Transverse colon (tissue), 4 donors: ENCODE measurements around the gene MMEL1. TPM values are rescaled to one million over a fixed set of nuclear protein-coding genes. Genes with fewer than 3 reads are reported as not detected.
A peak's percentile ranks its signal among the peaks of the same experiment; 100 is the strongest.
"Not testable (repeated sequence)": the region's sequence is repeated elsewhere in the genome, so short reads cannot be mapped to it uniquely, and the experiment has no call there.

Source experiments
- DNase-seq: peaks from one replicate; pipeline ENCODE4 v3.0.0-alpha.2; 2019
- H3K27ac ChIP-seq, 4 donors: fragments of 200-600 bp; sonication (generic); 2 replicates each; pipeline ENCODE4 v1.5.1; 2016 to 2018; ENCODE audit warnings: inconsistent platforms in 4 of 4
- H3K27me3 ChIP-seq: fragments of 200-600 bp; sonication (generic); 2 replicates; pipeline ENCODE4 v1.5.1; 2017; ENCODE audit warnings: inconsistent platforms
- H3K36me3 ChIP-seq, 4 donors: fragments of 200-600 bp; sonication (generic); 2 replicates each; pipeline ENCODE4 v1.5.1; 2017 to 2019; ENCODE audit warnings: inconsistent platforms in 4 of 4
- H3K4me1 ChIP-seq, 4 donors: fragments of 200-600 bp; sonication (generic); 2 replicates each; pipeline ENCODE4 v1.5.1; 2017 to 2020; ENCODE audit warnings: inconsistent platforms in 4 of 4
- H3K4me3 ChIP-seq, 4 donors: fragments of 200-600 bp; sonication (generic); 1 replicate in 1 of 4; 2 replicates in 3 of 4; pipeline versions ENCODE4 v1.5.1 to v1.6.1; 2017 to 2019; ENCODE audit warnings: inconsistent platforms in 4 of 4
- H3K9me3 ChIP-seq, 2 donors: fragments of 200-600 bp; sonication (generic); 2 replicates each; pipeline ENCODE4 v1.5.1; 2017 to 2019; ENCODE audit warnings: inconsistent platforms in 2 of 2
- EP300 ChIP-seq: sonication (generic); formaldehyde crosslinking; IDR thresholded peaks from one replicate; pipeline ENCODE4 v1.6.1; 2017; ENCODE audit warnings: antibody characterized with exemption, low read depth
- POLR2A ChIP-seq: fragments of 450-650 bp; IDR thresholded peaks from one replicate; pipeline ENCODE4 v1.6.1; 2016; ENCODE audit warnings: antibody characterized with exemption, mild to moderate bottlenecking, moderate library complexity
- POLR2AphosphoS5 ChIP-seq, 3 donors: sonication (generic); formaldehyde crosslinking; IDR thresholded peaks; one replicate each; pipeline ENCODE4 v1.6.1; 2016; ENCODE audit warnings: antibody characterized with exemption in 3 of 3
- WGBS, 2 donors: methylation state at CpG; one replicate each; pipeline ENCODE4 v1.1.5; 2018; ENCODE audit warnings: low coverage in 1 of 2; 5-methylcytosine and 5-hydroxymethylcytosine counted together
- in situ Hi-C, 4 donors: fragments of 200-750 bp; cut with MboI; loops; one replicate each; pipeline versions ENCODE4 v1.15.0 to v1.15.1; 2017; ENCODE audit warnings: low sequenced_read_pairs in 3 of 4, low pct_ligation_motif_present in 1 of 4, low pct_unique_long_range_greater_than_20kb in 1 of 4
- intact Hi-C: fragments of 100-400 bp; cut with DNase I; formaldehyde crosslinking; loops from one replicate; pipeline ENCODE4 v1.15.1; 2023; ENCODE audit warnings: low total_unique reads
- total RNA-seq, 4 donors: library from RNA; depleted of rRNA; stranded (reverse); fragments of >200 nt; gene quantifications; one replicate each; pipeline ENCODE4 v1.1.0, GENCODE V29; 2016
- TF ChIP-seq, protein P1 (sequence below), 5 experiments: fragments of 200-600 bp in 3 of 5; fragments of 450-650 bp in 2 of 5; sonication (generic) in 3 of 5; IDR thresholded peaks; 1 replicate in 2 of 5; 2 replicates in 3 of 5; pipeline ENCODE4 v1.5.1; 2016 to 2017; ENCODE audit warnings: antibody characterized with exemption in 5 of 5, inconsistent platforms in 3 of 5, mild to moderate bottlenecking in 2 of 5, moderate library complexity in 1 of 5

Gene MMEL1
- total RNA-seq, 4 donors from 2014 or later: 10.5 to 16.7 (median 12.4) TPM; not detected in 1

DNA sequence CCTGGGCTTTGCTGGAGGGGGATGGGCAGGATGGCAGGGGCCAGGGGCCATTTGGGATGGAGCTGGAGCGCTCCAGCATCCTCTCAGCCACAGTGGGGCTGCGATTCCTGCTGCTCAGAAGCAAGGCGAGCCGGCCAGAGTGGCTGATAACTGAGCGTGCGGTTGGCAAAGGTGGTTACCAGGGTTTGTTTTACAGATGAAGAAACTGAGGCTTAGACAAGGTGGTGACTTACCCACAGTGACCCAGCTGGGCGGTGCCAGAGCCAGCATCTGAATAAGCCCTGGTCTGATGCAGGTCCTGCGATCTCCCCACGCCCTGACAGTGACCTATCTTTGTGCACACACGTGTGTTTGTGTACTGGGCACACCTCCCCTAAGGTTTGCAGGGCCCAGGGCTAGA lies 52.1 kb downstream of the MMEL1 start:
- intact Hi-C loops (no loop called here), in situ Hi-C loops (no loop called here)
- Histone ChIP-seq H3K4me3 (no peak overlapping the region), H3K27ac (no peak overlapping the region), H3K4me1 (peaks cover 18 to 53% (median 33%) of the 10 kb centered on the region in 4 donors), H3K36me3 (no peaks in the 10 kb centered on the region), H3K27me3 (no peaks in the 10 kb centered on the region), H3K9me3 (no peaks in the 10 kb centered on the region)
- 87 to 92% methylated on average over 2 to 10 of the region's 10 CpGs for WGBS, 2 donors
- no peak for TF ChIP-seq POLR2A
- no peak for DNase-seq

DNA sequence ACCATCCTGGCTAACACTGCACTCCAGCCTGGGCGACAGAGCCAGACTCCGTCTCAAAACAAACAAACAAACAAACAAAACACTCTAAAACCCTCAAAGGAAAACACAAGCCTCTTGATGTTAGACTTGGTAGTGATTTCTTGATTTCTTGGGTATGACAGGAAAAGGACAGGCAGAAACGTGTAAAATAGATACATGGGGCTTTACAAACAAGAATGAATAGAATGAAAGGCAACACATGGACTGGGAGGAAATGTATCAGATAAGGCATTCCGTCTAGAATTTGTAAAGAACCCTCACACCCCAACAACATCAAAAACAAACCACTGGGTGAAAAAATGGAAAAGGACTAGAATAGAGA lies 54.1 kb downstream of the MMEL1 start:
- Histone ChIP-seq H3K4me3 (peak overlapping the region in 2 of 4 donors; percentile 29 to 48), H3K27me3 (no peaks in the 10 kb centered on the region), H3K36me3 (no peaks in the 10 kb centered on the region), H3K27ac (peak overlapping the region; percentile 90 to 95 (median 94)), H3K4me1 (peaks cover 16 to 42% (median 24%) of the 10 kb centered on the region in 4 donors), H3K9me3 (peaks cover 0 to under 1% of the 10 kb centered on the region in 2 donors)
- TF ChIP-seq EP300: no peak
- TF ChIP-seq, protein P1, sequence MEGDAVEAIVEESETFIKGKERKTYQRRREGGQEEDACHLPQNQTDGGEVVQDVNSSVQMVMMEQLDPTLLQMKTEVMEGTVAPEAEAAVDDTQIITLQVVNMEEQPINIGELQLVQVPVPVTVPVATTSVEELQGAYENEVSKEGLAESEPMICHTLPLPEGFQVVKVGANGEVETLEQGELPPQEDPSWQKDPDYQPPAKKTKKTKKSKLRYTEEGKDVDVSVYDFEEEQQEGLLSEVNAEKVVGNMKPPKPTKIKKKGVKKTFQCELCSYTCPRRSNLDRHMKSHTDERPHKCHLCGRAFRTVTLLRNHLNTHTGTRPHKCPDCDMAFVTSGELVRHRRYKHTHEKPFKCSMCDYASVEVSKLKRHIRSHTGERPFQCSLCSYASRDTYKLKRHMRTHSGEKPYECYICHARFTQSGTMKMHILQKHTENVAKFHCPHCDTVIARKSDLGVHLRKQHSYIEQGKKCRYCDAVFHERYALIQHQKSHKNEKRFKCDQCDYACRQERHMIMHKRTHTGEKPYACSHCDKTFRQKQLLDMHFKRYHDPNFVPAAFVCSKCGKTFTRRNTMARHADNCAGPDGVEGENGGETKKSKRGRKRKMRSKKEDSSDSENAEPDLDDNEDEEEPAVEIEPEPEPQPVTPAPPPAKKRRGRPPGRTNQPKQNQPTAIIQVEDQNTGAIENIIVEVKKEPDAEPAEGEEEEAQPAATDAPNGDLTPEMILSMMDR (IDR thresholded peaks at IDR 0.05): no peak
- TF ChIP-seq POLR2A: no peak
- TF ChIP-seq POLR2AphosphoS5 (IDR thresholded peaks at IDR 0.05): no peak
- no peak for DNase-seq
- intact Hi-C loops: no loop called here
- in situ Hi-C loops: no loop called here
- 38 to 42% methylated on average over 3 to 4 of the region's 4 CpGs for WGBS, 2 donors

DNA sequence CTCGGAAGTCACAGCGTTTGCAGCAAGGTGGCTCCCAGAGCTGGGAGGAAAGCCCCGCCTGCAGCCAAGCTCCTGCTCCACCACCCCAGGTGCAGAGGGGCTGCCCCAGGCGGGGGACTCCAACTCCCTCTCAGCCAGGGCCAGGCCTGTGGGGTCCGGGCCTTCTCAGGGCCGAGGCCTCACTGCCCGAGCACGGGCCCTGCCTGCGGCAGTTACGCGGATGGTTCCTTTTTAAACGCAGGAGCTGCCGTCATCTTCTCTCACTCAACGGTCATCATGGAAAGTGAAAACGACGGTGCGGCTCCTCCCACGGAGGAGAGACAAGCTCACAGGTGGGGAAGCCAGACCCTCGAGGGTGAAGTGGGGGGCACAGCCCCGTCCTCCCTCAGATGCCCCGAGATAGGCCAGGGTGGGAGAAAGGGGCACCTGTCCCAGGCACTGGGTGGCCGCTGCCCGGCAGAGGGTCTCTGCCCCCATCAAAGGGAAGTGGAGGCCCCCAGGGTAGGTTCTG lies 55.2 kb downstream of the MMEL1 start:
- H3K27me3 ChIP-seq, intact Hi-C loops, H3K36me3 ChIP-seq, in situ Hi-C loops, H3K9me3 ChIP-seq, DNase-seq: not testable (repeated sequence)
- 51% methylated on average over 18 of the region's 23 CpGs; no CpG with 5 or more reads in 1 of the 2 donors for WGBS, 2 donors
- Histone ChIP-seq H3K4me3 (peak overlapping the region in 3 of 4 donors; percentile 29 to 48 (median 34)), H3K27ac (peak overlapping the region; percentile 90 to 95 (median 94)), H3K4me1 (peaks cover 16 to 35% (median 24%) of the 10 kb centered on the region in 4 donors)

DNA sequence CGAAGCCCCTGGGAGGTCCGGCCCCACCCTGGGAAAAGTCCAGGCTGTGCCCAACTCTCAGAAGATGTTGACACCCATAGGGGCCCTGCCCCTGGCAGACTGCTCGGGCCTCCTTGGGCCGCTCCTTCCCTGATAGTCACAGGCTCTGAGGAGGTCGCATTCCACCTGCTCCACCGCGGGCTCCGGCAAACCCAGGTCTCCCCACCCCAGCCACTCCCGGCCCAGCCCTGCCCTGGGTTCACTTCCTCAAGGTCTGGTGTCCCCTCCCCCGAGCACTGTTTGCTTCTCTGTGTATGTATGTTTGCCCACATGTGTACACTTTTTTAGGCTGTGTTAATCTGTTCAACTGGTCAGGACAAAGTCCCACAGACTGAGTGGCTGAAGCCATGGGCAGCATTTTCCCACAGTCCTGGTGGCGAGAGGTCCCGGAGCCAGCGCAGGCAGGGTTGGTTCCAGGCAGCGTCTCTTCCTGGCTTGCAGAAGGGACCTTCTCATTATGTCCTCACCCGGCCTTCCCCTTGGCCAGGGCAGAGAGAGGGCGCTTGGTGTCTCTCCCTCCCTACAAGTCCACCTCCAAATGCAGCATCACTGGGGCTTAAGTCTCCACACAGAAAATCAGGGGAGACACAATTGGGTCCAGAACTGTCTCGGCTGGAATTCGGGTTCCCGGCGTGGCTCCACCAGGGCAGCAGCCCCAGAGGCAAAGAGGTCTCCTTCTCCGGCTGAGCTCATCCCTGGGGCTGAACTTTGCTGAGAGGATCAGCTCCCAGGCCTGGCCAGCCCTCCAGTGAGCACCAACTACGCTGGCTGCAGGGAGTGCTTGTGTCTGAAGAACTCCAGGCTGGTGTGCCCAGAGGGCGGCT lies 56.8 kb downstream of the MMEL1 start:
- peak; percentile 94 for DNase-seq
- in situ Hi-C loops: no loop called here
- Histone ChIP-seq H3K9me3 (peaks cover 6 to 7% of the 10 kb centered on the region in 2 donors), H3K4me1 (peaks cover 16 to 35% (median 24%) of the 10 kb centered on the region in 4 donors), H3K36me3 (no peaks in the 10 kb centered on the region), H3K4me3 (peak overlapping the region in 2 of 4 donors; percentile 24 to 32), H3K27ac (peak overlapping the region; percentile 90 to 94 (median 92)), H3K27me3 (no peaks in the 10 kb centered on the region)
- 45% methylated on average over 23 of the region's 23 CpGs; no CpG with 5 or more reads in 1 of the 2 donors for WGBS, 2 donors
- TF ChIP-seq POLR2AphosphoS5 (IDR thresholded peaks at IDR 0.05): peak; percentile 9 to 65 (median 54)
- TF ChIP-seq EP300: peak; percentile 16
- TF ChIP-seq POLR2A: peak; percentile 60
- TF ChIP-seq, protein P1 (IDR thresholded peaks at IDR 0.05): no peak
- intact Hi-C loops: no loop called here

DNA sequence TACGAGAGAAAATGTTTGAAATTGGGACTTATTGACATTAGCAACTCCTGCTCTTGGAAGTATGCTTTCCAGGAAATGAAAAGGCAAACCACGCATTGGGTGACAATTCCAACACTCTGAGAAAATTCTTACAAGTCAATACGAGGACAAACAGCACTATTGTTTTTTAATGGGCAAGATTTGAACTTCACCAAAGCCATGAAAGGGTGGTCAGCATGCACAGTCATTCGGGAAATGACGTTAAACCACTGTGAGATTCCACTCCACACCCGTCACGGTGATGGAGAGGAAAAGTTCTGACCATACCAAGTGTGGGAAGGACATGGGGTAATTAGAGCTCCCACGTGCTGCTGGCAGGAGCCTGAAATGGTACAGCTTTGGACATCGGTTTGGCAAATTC lies 58.5 kb downstream of the MMEL1 start:
- in situ Hi-C loops: loop anchor here in 1 of 4 donors (25.0 kb wide), 1 partner anchor 162 kb away; the partner anchor contains the start of gene PEX10
- peaks cover 16 to 35% (median 24%) of the 10 kb centered on the region in 4 donors for H3K4me1 ChIP-seq
- H3K36me3 ChIP-seq: no peaks in the 10 kb centered on the region
- DNase-seq: no peak
- peaks cover 6 to 7% of the 10 kb centered on the region in 2 donors for H3K9me3 ChIP-seq
- intact Hi-C loops: no loop called here
- TF ChIP-seq POLR2AphosphoS5 (IDR thresholded peaks at IDR 0.05) (no peak), EP300 (no peak), POLR2A (no peak)
- TF ChIP-seq, protein P1 (IDR thresholded peaks at IDR 0.05): no peak
- H3K27me3 ChIP-seq: no peaks in the 10 kb centered on the region
- no peak overlapping the region for H3K4me3 ChIP-seq
- 77 to 89% methylated on average over 7 to 9 of the region's 9 CpGs for WGBS, 2 donors
- peak overlapping the region in 2 of 4 donors; percentile 4 to 93 for H3K27ac ChIP-seq
